Activated CD4-positive, alpha-beta memory T cell treated with anti-CD3 and anti-CD28 coated beads for 36 hours (primary cell): ENCODE data around the gene PAFAH1B2. TPM values are rescaled to one million over a fixed set of nuclear protein-coding genes. Genes with fewer than 3 reads are reported as not detected.
"Not testable (repeated sequence)": the region's sequence is repeated elsewhere in the genome, so short reads cannot be mapped to it uniquely, and the experiment has no call there.

Experiments
- CTCF ChIA-PET: fragments of 350-600 bp; sonication (Branson Sonifier 250); formaldehyde crosslinking; loops from one replicate; lab custom pipeline; 2021; ENCODE audit warnings: antibody characterized with exemption, inconsistent platforms; lab: Charles Lee
- POLR2A ChIA-PET: fragments of 350-600 bp; sonication (Branson Sonifier 250); formaldehyde crosslinking; loops from one replicate; lab custom pipeline; 2021; ENCODE audit warnings: antibody characterized with exemption; lab: Charles Lee
- DNase-seq: peaks from one replicate; pipeline ENCODE4 v3.0.0-alpha.2; 2020
- H3K27ac Mint-ChIP-seq: one replicate; pipeline ENCODE4 v1.8.0; 2021; ENCODE audit warnings: mixed read lengths
- H3K27me3 Mint-ChIP-seq: one replicate; pipeline ENCODE4 v1.8.0; 2021; ENCODE audit warnings: mixed read lengths
- H3K36me3 Mint-ChIP-seq: one replicate; pipeline ENCODE4 v1.8.0; 2021; ENCODE audit warnings: mixed read lengths
- H3K4me1 Mint-ChIP-seq: one replicate; pipeline ENCODE4 v1.8.0; 2021; ENCODE audit warnings: low read depth, mixed read lengths
- H3K4me3 Mint-ChIP-seq: one replicate; pipeline ENCODE4 v1.8.0; 2021; ENCODE audit warnings: mild to moderate bottlenecking, mixed read lengths
- H3K9me3 Mint-ChIP-seq: one replicate; pipeline ENCODE4 v1.8.0; 2021; ENCODE audit warnings: mixed read lengths
- intact Hi-C: fragments of 100-400 bp; cut with micrococcal nuclease; formaldehyde crosslinking; loops from one replicate; pipeline ENCODE4 v1.15.1; 2023
- total RNA-seq, 2 experiments: library from RNA; stranded (reverse); gene quantifications; one replicate each; pipeline ENCODE4 v1.2.3, GENCODE V29; 2021

The PAFAH1B2 gene
- total RNA-seq, 2 experiments from 2014 or later: 61.3 to 61.5 TPM

GRCh38 chr11:117130396-117130795 lies 13.7 kb upstream of the PAFAH1B2 start:
- H3K4me1 Mint-ChIP-seq, H3K27me3 Mint-ChIP-seq, H3K4me3 Mint-ChIP-seq, CTCF ChIA-PET, POLR2A ChIA-PET, H3K27ac Mint-ChIP-seq, H3K36me3 Mint-ChIP-seq, DNase-seq, H3K9me3 Mint-ChIP-seq: not testable (repeated sequence)
- intact Hi-C loops: loop anchor here (5.0 kb wide), 1 partner anchor 77 kb away; no protein-coding TSS in a partner anchor

GRCh38 chr11:117130879-117131278 lies 13.2 kb upstream of the PAFAH1B2 start:
- Mint-ChIP-seq H3K9me3 (no peaks in the 10 kb centered on the region), H3K27ac (no peak overlapping the region), H3K4me3 (no peak overlapping the region), H3K27me3 (peaks cover 2% of the 10 kb centered on the region), H3K36me3 (no peaks in the 10 kb centered on the region), H3K4me1 (no peaks in the 10 kb centered on the region)
- POLR2A ChIA-PET: no interaction called here
- intact Hi-C loops: loop anchor here (5.0 kb wide), 1 partner anchor 76 kb away; no protein-coding TSS in a partner anchor
- CTCF ChIA-PET: no interaction called here
- no peak for DNase-seq

- intact Hi-C loops: loop anchor here (5.0 kb wide), 1 partner anchor 73 kb away; no protein-coding TSS in a partner anchor
- no peaks in the 10 kb centered on the region for H3K27me3 Mint-ChIP-seq
- no peaks in the 10 kb centered on the region for H3K36me3 Mint-ChIP-seq
- no peak for DNase-seq
- ChIA-PET POLR2A (no interaction called here), CTCF (no interaction called here)
- H3K4me1 Mint-ChIP-seq: no peaks in the 10 kb centered on the region
- no peaks in the 10 kb centered on the region for H3K9me3 Mint-ChIP-seq
- no peak overlapping the region for H3K27ac Mint-ChIP-seq
- no peak overlapping the region for H3K4me3 Mint-ChIP-seq
These were observed 9.7 kb upstream of the PAFAH1B2 start for GRCh38 chr11:117134431-117134830.

GRCh38 chr11:117134979-117135378 lies 9.1 kb upstream of the PAFAH1B2 start:
- H3K9me3 Mint-ChIP-seq, DNase-seq, CTCF ChIA-PET, H3K27ac Mint-ChIP-seq, H3K4me1 Mint-ChIP-seq, H3K27me3 Mint-ChIP-seq, POLR2A ChIA-PET, H3K4me3 Mint-ChIP-seq, H3K36me3 Mint-ChIP-seq: not testable (repeated sequence)
- intact Hi-C loops: loop anchor here (5.0 kb wide), 1 partner anchor 72 kb away; no protein-coding TSS in a partner anchor

- POLR2A ChIA-PET, DNase-seq, H3K27me3 Mint-ChIP-seq, intact Hi-C loops, H3K27ac Mint-ChIP-seq, H3K9me3 Mint-ChIP-seq, H3K4me1 Mint-ChIP-seq, H3K4me3 Mint-ChIP-seq, H3K36me3 Mint-ChIP-seq, CTCF ChIA-PET: not testable (repeated sequence)
These were observed 6.6 kb upstream of the PAFAH1B2 start for GRCh38 chr11:117137223-117138086.

- Mint-ChIP-seq H3K27ac (peak overlapping the region; percentile 90), H3K4me1 (peaks cover 36% of the 10 kb centered on the region), H3K36me3 (peaks cover 27% of the 10 kb centered on the region), H3K9me3 (no peaks in the 10 kb centered on the region), H3K27me3 (no peaks in the 10 kb centered on the region), H3K4me3 (peak overlapping the region; percentile 96)
- ChIA-PET CTCF (interaction anchor here (0.9 to 1.6 kb wide), 5 partner anchors 35 to 384 kb away, joined by 3 to 5 read pairs (median 4); partner anchors contain the start of gene SIDT2), POLR2A (interaction anchor here (0.9 to 2.7 kb wide), 5 partner anchors 23 to 370 kb away, joined by 3 to 23 read pairs (median 4); partner anchors contain the start of gene SIDT2)
- peak; percentile 39 for DNase-seq
- intact Hi-C loops: no loop called here
These were observed 697 bp upstream of the PAFAH1B2 start for GRCh38 chr11:117143390-117143789.

- intact Hi-C loops: loop anchor here (1.0 kb wide), 2 partner anchors 34 to 86 kb away; partner anchors contain the start of gene SIDT2
- CTCF ChIA-PET: interaction anchor here (0.6 to 2.7 kb wide), 13 partner anchors 22 to 385 kb away, joined by 3 to 16 read pairs (median 3); partner anchors contain the start of genes APOA5, PCSK7 and SIDT2
- Mint-ChIP-seq H3K27ac (peak overlapping the region; percentile 87), H3K9me3 (no peaks in the 10 kb centered on the region), H3K4me3 (peak overlapping the region; percentile 96), H3K4me1 (peaks cover 40% of the 10 kb centered on the region), H3K27me3 (no peaks in the 10 kb centered on the region), H3K36me3 (peaks cover 29% of the 10 kb centered on the region)
- POLR2A ChIA-PET: interaction anchor here (0.6 to 2.7 kb wide), 15 partner anchors 14 to 371 kb away, joined by 3 to 23 read pairs (median 4); partner anchors contain the start of genes CEP164 and SIDT2
- peak; percentile 58 for DNase-seq
These were observed 648 bp downstream of the PAFAH1B2 start for GRCh38 chr11:117144477-117145392.

- POLR2A ChIA-PET: interaction anchor here (0.7 to 2.7 kb wide), 4 partner anchors 33 to 53 kb away, joined by 3 to 23 read pairs (median 5); partner anchors contain the start of gene SIDT2
These were observed 1.3 kb downstream of the PAFAH1B2 start for GRCh38 chr11:117145393-117145761.

GRCh38 chr11:117146521-117146920 lies 2.4 kb downstream of the PAFAH1B2 start:
- Mint-ChIP-seq H3K27me3 (no peaks in the 10 kb centered on the region), H3K4me3 (no peak overlapping the region), H3K27ac (no peak overlapping the region), H3K36me3 (peaks cover 33% of the 10 kb centered on the region), H3K4me1 (peaks cover 46% of the 10 kb centered on the region), H3K9me3 (no peaks in the 10 kb centered on the region)
- no peak for DNase-seq
- CTCF ChIA-PET: interaction anchor here (0.6 to 2.1 kb wide), 6 partner anchors 34 to 404 kb away, joined by 3 to 9 read pairs (median 4); no protein-coding TSS in a partner anchor
- POLR2A ChIA-PET: no interaction called here
- intact Hi-C loops: no loop called here

More at GRCh38 chr11:117145393-117145761, 1.3 kb downstream of the PAFAH1B2 start:
- H3K36me3 Mint-ChIP-seq: peaks cover 31% of the 10 kb centered on the region
- peaks cover 43% of the 10 kb centered on the region for H3K4me1 Mint-ChIP-seq
- H3K27me3 Mint-ChIP-seq: no peaks in the 10 kb centered on the region
- CTCF ChIA-PET: interaction anchor here (0.6 to 2.7 kb wide), 7 partner anchors 22 to 362 kb away, joined by 3 to 16 read pairs (median 6); partner anchors contain the start of gene APOA5
- peak overlapping the region; percentile 96 for H3K4me3 Mint-ChIP-seq
- intact Hi-C loops: loop anchor here (1.0 kb wide), 1 partner anchor 85 kb away; no protein-coding TSS in a partner anchor
- peak overlapping the region; percentile 87 for H3K27ac Mint-ChIP-seq
- peak; percentile 11 for DNase-seq
- no peaks in the 10 kb centered on the region for H3K9me3 Mint-ChIP-seq

- CTCF ChIA-PET: no interaction called here
- POLR2A ChIA-PET: no interaction called here
- Mint-ChIP-seq H3K4me3 (no peak overlapping the region), H3K36me3 (peaks cover 19% of the 10 kb centered on the region), H3K27me3 (no peaks in the 10 kb centered on the region), H3K4me1 (peaks cover 28% of the 10 kb centered on the region), H3K9me3 (no peaks in the 10 kb centered on the region), H3K27ac (peak overlapping the region; percentile 51)
- intact Hi-C loops: no loop called here
- no peak for DNase-seq
These were observed 8.0 kb downstream of the PAFAH1B2 start for GRCh38 chr11:117152066-117152465.

GRCh38 chr11:117154468-117154867 lies 10.4 kb downstream of the PAFAH1B2 start:
- intact Hi-C loops: no loop called here
- Mint-ChIP-seq H3K27me3 (no peaks in the 10 kb centered on the region), H3K27ac (no peak overlapping the region), H3K4me1 (peaks cover 26% of the 10 kb centered on the region), H3K4me3 (no peak overlapping the region), H3K36me3 (peaks cover 16% of the 10 kb centered on the region), H3K9me3 (no peaks in the 10 kb centered on the region)
- ChIA-PET CTCF (no interaction called here), POLR2A (no interaction called here)
- no peak for DNase-seq
